HG02852 (cell line): ENCODE data around the gene KIF6.
A peak's percentile ranks its signal among the peaks of the same experiment; 100 is the strongest.

Experiments used
- ATAC-seq: cut with Tn5 transposase; IDR thresholded peaks from one replicate; pipeline ENCODE4 v1.9.1; 2021; ENCODE audit warnings: mild to moderate bottlenecking, moderate library complexity; ENCODE audit not compliant: unreplicated experiment

KIF6 gene

DNA sequence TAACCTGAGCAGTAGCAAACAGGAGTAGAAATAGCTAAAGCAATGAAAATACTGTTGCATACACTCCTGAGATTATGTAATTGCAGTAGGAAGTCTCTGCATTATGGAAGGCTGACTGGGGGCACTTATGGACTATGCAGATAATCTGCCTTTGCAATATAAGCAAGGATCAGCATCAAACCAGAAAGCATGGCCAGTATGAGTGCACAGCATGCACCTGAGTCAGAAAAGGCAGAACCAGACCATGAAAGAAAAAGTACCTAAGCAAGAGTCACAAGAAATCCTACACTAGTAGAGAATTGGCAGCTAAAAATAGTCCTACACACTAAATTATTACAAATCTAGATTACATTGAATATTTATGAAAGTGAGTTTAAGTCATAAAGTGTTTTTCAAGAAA, 164.3 kb downstream of the KIF6 start:
- no peak for ATAC-seq

DNA sequence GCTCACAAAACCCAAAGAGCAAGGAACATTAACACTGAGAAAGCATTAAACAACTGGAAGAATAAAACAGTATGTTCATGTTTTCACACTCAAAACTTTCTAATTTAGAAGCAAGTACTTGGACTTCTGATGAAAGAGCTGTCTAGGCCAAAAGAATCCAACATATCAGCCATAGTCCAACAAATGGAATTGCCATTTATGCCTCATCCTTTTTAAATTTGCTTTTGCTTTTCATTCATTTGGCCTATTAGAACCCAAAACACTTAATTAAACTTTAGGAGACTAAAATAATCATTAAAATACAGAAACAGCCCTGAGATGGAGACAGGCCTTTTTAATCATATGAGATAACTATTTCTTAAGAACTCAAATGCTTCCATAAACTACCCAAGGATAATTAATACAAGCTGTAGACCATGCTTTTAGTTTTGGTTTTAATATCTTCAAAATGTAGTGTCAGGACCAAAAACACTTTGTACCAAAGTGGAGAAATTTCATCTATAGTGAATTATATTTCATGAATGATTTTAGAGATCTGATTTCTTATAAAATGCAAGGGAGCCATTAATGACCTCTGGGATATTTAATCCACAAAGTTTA, 166.5 kb downstream of the KIF6 start:
- ATAC-seq, result no peak

DNA sequence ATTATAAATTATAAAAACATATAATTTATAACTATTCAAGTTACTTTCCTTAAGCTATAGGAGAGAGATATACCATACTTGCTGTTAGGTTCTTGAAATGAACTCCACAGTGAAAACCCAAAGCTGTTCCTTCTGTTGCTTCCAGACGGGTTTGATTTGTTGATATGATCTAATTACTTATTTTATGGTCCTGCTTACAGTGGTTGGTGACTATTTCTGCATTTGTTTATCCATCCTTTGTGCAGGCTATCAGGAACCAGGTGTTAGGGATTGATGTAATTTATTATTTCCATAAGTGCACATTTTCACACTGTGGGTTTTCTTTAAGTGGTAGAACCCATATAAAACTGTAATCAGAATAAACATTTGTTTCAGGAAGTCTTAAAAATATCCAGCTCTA, 167.1 kb downstream of the KIF6 start:
- ATAC-seq, result no peak

DNA sequence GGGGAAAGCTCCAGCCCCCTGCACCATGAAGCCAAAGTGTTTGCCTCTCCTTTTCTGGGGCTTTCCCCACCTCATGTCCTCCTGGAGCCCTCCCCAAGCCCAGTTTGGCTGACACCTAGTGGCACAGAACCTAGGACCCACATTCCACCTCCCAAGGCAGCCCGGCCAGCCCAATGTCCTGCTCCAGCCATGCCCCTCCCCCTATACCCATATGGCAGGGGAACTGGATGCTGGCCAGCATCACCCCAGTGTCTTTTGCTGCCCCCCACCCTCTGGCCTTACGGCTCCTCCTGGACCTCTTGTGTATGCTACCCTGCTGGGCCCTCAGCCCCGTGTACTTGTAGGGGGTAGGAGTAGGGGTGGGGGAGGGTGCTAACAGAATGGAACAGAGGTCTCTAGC, 170.1 kb downstream of the KIF6 start:
- no peak for ATAC-seq

DNA sequence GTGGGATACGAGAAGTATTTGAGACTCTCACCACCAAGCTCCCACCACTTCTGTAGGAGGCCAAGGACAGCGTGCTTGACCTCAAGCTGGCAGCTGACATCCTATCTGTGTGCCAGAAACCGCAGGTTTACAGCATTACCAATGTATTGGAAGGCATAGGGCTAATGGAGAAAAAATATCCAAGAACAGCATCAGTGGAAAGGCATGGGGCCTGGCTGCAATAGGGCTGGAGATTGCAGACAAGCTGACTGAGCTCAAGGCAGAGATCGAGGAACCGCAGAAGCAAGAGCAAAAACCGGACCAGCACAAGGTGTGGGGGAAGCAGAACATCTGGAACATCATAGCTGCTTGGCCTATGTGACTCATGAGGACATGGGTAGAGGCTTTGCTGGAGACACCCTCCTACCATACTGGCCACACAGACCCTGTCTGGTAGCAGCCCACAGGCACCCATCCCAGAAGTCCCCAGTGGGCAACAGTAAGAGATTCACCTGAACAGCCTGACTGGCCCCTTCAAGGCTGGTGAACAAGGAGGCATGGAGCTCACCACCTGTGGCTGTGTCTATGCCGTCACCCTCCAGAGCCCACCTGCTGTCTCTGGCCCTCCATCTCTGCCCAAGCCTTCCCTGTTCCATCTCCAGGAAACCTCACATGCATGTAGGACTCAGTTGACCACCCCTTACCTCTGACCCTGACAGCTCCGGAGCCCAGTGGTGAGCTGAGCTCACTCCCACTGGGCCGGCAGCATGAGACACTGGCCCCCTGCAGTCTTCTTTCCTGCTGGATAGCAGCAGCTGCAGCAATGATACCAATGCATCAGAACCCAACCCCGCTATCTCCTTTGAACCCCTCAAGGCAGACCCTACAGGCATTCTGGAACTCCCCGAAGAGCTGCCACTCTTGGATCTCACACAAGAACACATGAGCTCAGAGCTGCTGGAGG, 171.1 kb downstream of the KIF6 start:
- no peak for ATAC-seq

DNA sequence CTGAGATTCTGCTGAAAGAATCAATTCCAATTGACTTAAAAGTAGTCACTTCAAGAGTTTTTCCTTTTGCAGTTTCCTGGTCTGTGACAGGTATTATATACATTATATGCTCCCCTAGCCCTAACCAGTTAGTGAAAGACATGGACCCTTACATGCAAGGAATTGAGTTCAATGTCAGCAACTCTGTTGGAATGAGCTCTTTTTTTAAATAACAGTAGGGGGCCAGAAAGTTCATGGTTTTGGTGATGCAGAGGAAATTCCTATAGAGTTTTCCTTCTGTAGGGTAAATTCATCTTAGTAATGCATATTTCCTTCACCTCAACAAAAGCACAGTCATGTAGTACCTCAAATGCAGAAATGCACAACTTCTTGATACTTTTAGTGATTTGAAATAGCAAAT, 172.2 kb downstream of the KIF6 start:
- no peak for ATAC-seq

DNA sequence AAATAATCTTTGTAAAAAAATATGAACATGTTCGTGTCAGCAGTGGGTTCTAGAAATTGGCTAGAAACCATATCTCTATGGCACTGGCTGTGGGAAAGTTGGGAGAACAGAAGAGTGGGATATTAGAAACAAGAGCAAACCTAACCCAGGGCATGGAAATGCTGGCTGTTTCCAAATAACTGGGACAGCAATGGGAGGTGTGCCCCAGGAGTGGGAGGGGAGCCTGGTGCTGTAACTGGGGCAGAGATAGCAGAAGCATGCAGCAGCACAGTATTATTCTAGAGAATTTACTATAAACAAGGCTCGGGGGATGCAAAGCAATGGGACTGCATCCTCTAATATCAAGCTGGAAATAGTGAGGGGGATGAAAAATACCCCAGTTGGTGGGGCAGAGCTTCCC, 175.0 kb downstream of the KIF6 start:
- no peak for ATAC-seq

DNA sequence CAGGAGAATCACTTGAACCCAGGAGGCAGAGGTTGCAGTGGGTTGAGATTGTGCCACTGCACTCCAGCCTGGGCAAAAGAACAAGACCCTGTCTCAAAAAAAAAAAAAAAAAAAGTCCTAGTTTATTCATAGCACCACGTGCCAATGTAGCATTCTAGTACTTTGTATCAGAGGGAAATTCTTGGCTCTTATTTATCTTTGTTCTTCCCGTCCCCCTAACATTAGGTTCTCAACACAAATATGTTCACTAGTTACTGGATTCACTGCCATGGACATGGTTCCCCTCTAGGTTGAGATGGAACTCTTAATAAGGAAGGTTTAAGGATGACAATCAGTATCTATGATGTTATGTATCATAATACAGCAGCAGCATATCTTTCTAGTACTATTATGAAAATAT, 178.5 kb downstream of the KIF6 start:
- ATAC-seq, result no peak

DNA sequence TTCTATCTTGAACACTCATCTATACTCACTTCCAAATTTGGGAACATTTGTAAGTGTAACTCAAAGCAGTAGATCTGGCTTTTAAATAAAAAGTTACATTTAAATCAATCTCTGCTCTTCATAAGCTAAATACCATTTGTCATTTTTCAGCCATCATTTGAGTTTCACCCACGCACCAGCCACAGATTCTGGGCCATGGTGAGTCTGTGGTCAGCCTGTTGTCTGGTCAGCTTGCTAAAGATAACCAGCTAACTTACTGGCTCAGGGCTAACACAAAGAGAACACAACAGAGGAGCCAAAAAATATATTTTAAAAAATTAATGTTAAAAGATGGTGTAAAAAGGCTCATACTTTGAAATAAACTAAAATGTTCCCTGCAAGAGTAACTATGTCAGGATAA, 181.3 kb downstream of the KIF6 start:
- ATAC-seq, result no peak

DNA sequence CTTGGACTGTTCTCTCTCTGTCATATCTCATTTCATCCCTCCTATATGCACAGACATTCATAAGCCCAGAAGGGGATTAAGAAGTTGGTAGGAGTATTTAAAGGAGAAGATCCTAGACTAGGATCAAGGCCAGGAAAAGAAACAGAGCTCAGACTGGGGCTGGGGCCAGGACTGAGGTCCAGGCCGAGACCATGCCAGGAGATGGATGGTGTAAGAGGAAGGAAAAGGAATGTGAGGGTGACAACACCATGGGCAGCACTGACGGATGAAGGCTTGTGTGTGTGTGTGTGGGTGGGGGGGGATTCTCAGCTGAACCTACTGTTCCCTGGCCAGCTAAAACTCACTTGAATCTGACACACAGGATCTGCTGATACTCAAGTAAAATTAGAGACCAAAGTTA, 182.1 kb downstream of the KIF6 start:
- ATAC-seq, result no peak

DNA sequence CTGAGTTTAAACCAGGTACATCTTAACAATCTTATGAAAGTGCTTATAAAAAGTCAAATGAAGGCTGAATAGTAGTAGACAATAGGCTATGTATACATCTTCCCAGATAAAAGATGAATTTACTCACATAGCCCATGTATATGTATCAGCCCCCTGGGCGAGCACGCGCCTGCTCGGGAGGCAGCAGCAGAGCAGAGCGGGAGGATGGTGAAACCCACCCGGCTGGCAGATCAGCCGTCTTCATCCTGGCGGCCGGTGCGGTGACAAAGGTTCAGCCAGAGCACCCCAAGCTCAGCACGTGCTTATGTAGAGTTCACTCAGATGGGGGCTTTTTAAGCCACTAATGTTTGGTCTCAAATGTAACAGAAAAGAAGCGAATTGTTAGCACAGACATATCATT, 184.8 kb downstream of the KIF6 start:
- ATAC-seq, result no peak

DNA sequence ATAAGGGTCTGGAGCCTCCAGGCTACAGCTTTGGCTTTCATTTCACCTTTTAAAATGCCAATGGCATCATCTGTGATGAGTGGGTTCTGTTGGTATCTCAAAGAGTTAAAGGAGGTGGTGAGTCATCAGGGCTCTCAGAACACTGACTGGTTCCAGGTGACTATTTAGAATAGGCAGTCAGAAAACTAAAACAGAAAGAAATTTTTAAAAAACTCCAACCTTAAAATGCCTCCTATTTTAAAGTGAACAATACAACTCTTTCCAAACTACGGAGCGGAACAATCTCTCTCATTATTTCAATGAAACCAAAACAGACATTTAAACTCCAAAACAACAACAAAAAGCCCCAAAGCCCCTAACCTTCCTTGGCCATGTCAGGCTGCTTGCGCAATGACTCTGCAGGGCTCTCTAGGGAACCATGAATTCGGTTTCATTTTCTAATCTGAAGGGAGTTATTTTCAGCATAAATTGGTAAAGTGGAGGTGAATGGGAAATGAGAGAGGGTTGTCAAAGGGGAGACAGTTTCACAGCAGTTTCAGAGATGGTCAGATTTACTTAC, 194.9 kb downstream of the KIF6 start:
- peak; percentile 97 for ATAC-seq

DNA sequence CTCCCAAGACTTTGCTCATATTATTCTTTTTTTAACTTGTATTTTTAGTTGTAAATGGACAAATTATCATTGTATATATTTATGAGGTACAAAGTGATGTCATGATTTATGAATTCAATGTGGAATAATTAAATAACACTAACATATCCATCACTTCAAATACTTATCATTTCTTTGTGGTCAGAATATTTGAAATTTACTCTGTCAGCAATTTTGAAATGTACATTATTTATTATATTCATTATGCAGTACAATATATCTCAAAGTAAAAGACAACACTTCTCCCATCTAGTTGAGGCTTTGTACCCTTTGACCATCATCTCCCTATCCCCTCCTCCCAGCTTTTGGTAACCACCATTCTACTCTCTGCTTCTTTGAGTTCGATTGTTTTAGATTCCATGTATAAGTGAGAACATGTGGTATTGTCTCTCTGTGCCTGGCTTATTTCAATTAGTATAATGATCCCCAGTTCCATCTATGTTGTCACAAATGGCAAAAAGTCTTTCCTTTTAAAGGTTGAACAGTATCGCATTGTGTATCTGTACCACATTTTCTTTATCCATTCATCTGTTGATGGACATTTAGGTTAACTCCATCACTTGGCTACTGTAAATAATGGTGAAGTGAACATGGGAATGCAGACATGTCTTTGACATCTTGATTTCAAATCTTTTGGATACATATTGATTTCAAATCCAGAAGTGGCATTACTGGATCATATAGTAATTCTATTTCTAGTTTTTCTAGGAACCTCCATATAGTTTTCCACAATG, 197.2 kb downstream of the KIF6 start:
- no peak for ATAC-seq

DNA sequence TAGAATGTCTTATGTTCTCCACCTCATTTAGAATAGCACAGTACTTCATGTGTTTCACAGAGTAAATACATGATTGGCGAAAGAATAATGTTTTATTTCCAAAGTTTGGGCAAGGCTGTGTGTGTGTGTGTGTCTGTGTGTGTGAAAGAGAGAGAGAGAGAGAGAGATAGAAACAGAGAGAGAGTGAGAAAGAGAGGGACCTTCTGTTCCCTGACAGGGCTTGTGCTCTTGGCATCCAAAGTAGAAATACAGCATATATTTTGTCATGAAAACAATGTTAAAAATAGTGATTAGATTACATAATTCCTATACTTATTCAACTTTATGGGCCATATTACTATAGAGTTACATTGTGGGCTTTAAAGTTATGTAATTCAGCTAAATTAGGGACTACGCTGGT, 201.2 kb downstream of the KIF6 start:
- ATAC-seq, result no peak

DNA sequence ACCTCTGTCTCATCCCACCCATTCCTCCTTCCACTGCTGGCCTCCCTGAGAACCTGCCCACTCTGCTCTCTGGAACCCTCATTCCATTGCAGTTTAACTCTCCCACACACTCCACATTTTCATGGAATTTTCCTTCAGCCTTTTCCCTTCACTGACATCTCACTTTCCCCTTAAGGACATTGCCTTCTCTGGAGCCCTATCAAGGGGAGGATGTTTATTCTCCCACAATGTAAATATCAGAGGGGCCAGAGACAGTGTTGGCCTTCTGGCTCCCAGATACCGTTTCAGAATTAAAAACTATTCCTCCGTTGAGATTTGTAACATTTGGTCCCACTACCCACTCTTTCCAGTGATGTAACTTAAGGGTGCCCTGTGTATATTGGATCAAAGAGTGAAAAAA, 203.2 kb downstream of the KIF6 start:
- no peak for ATAC-seq

DNA sequence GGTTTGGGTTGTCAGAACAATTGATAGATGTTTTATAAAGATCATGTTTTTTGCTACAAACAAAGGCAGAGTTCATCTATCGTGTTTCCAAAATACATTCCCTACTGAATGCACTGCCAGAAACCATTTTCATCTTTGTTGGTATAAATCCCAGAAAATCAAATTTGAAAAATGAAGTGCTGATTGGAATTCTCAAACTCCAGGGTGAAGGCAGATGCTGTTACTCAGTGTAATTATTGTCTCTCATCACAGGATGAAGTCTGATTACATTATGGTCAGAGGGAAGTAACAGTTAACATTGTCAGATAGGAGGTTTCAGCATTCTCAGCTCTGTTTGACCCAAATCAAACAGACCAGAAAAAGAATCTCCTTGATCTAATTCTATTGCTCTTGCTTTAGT, 204.3 kb downstream of the KIF6 start:
- ATAC-seq, result no peak

DNA sequence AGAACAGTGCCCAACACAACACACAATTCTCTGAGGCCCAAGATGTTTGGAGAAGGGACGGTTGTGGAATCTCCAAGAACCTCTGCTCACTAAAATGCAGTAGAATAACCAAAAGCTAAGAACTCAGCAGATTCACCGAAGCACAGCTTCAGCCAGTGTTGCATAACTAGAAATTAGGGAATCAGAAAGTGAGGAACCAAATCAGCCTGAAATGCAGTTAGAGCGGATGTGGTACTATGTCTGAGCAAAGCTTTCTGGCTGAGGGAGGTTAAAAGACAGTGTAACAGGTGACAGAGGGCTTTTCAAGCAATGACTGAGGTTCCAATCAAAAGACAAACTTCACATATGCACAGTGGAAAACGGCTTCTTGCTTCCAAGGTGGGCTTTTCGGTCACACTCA, 204.8 kb downstream of the KIF6 start:
- ATAC-seq, result no peak

DNA sequence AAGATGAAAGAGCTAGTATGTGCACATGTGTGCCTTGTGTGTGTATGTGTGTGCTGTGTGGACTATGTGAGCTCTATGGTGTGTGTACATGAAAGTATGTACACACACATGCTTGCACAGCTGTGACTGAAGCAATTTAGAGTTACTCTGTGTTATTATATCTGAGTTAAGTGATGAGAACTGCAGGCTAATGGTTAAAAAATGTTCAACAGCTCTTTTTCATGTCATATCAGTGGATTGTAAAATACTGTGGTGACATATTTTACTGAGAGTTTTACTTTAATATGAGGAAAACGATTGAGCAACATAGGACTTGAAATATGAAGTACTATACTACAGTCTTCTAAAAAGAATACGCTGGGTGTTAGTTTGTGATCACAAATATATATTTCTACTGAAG, 207.0 kb downstream of the KIF6 start:
- no peak for ATAC-seq

DNA sequence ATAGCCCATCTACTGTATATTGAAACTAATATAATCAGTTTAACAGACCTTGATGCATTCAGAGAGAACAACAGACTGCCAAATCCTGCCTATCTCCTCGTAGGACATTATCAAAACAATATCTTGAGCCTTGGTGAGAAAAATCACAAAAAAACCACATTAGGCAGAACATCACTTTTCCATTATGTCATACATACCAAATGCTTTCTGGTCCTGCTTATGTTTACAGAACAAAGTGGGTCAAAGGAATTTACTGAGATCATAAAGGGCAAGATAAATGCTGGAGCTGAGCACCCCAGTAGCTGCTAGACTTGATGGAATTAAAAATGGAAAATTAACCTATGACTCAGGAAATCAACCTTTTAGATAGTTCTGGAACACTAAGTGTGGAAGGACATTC, 207.5 kb downstream of the KIF6 start:
- ATAC-seq, result no peak

DNA sequence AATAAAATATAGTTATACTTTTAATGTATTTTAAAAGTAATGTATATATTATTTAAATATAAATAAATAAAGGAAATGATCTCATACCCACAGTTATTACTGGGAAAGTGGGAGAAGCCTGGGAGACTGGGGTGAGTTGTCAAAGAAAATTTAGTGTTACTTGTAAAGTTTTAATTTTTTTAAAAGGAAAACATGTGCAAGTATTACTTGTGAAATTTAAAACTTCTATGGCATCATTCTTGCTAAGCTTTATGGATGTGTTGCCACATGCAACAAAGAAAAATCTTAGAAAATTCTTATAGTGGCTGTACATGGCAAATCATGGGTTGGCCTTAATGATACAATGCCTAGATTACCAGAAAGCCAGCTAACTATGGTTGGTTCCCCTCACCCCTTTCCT, 208.7 kb downstream of the KIF6 start:
- ATAC-seq, result no peak

DNA sequence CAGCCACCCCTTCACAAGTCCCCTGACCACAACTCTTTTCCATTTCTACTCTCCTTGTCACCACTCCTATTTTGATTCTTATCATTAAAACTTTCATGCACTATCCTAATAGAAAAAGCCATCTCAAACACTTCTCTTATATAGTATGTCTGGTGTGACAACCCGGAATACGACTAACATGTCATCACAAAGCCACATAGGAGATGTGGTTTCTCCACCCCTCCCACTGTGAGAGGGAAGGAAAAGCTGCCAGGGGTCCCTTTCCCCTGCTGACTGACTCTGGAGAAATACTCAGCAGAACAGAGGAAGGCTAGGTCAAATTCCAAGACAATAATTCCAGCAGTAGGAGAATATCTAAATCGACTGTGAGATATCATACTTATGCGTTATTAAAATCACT, 209.7 kb downstream of the KIF6 start:
- ATAC-seq, result no peak

DNA sequence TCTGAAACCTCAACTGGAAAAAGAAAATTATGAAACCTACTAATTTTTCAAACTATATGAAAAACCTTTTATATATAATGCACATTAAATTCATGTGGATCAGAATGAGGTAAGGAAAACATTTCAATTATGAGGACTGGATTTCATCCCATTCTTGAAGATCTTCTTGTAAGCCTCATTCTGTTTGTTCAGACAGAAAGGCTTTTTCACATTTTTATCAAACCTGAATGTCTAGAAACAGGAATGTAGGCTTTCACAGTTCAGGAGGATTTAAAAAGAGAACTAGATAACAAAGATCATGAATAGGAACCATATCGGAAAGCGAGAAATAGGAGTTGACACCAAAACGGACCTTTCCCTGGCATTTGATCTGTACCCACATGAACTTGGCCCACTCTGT, 210.2 kb downstream of the KIF6 start:
- no peak for ATAC-seq
